Measurements from ENCODE around the gene ANTXR2.

The ANTXR2 gene

GRCh38 chr4:79874197-79874596 lies 198.8 kb downstream of the ANTXR2 start:
- no peak for TF ChIP-seq CTCF (conservative IDR thresholded peaks at IDR 0.05; ENCODE audit: low read depth)
- ChIA-PET POLR2A (ENCODE audit: low non-redundant PET) (no interaction called here), CTCF (interaction anchor here (0.7 kb wide), 1 partner anchor 424 kb away, joined by 3 read pairs; no protein-coding TSS in a partner anchor)
- no peak overlapping the region for H3K27ac ChIP-seq
- no peak for DNase-seq (ENCODE audit: low spot score)

DNA sequence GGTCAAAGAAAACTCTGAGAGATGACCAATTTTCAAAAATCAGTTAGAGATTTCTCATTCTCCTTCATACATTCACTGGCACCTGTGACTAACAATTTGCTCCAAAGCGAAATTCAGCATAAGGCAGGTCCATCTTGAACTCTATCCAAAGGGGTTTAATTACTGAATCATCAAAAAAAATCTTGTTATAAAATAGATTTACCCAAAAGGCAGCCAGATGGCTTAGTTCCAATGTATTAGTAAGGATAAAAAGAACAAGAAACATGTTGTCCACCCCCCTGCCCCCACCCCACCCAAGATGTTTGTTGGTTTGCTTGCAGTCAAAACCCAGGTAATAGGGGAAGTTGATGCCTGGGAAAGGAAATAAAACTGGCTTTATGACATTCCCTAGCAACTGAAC lies 200.3 kb downstream of the ANTXR2 start:
- no peak overlapping the region for H3K27ac ChIP-seq
- TF ChIP-seq CTCF (conservative IDR thresholded peaks at IDR 0.05; ENCODE audit: low read depth), result no peak
- ChIA-PET CTCF (no interaction called here), POLR2A (ENCODE audit: low non-redundant PET) (no interaction called here)
- peak; percentile 2 for DNase-seq (ENCODE audit: low spot score)

GRCh38 chr4:79871961-79872360 lies 201.1 kb downstream of the ANTXR2 start:
- CTCF ChIA-PET, result no interaction called here
- H3K27ac ChIP-seq, result no peak overlapping the region
- DNase-seq (ENCODE audit: low spot score), result no peak
- no peak for TF ChIP-seq CTCF (conservative IDR thresholded peaks at IDR 0.05; ENCODE audit: low read depth)
- POLR2A ChIA-PET (ENCODE audit: low non-redundant PET), result no interaction called here

DNA sequence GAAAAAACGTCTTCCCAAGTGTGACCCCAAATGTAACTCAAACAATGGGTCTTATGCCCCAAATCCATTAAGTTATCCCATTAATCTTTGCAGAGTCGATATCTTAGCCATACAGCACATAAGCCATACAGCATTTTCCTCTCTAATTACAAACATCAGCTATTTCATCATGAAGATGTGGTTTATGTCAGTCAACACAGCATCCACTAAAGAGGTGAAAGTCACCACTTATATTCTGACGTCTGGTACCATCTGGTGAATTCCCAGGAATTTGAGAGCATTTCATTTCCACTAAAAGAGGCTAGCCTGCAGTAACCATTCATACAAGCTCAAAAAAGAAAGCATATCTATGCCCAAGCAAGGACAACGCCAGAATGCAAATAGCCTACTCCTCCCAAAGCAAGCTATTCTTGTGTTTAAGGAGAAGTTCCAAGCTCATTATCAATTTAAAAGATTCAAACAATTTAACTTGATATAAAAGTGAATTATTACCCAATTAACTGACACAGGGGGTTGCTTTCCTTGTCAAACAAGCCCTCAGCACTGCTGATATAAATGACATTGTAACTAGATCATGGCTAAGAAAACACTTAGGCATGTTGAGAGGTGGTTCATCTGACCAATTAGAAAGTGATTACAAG lies 203.3 kb downstream of the ANTXR2 start:
- POLR2A ChIA-PET (ENCODE audit: low non-redundant PET), result no interaction called here
- CTCF ChIA-PET, result interaction anchor here (0.8 to 0.9 kb wide), 2 partner anchors 20 to 26 kb away, joined by 3 read pairs; no protein-coding TSS in a partner anchor
- H3K27ac ChIP-seq, result no peak overlapping the region
- no peak for TF ChIP-seq CTCF (conservative IDR thresholded peaks at IDR 0.05; ENCODE audit: low read depth)
- no peak for DNase-seq (ENCODE audit: low spot score)

GRCh38 chr4:79865201-79865597 lies 207.8 kb downstream of the ANTXR2 start:
- no peak for TF ChIP-seq CTCF (conservative IDR thresholded peaks at IDR 0.05; ENCODE audit: low read depth)
- CTCF ChIA-PET, result no interaction called here
- no peak overlapping the region for H3K27ac ChIP-seq

GRCh38 chr4:79864500-79865200 lies 208.4 kb downstream of the ANTXR2 start:
- DNase-seq (ENCODE audit: low spot score), result no peak
- no peak overlapping the region for H3K27ac ChIP-seq
- no peak for TF ChIP-seq CTCF (conservative IDR thresholded peaks at IDR 0.05; ENCODE audit: low read depth)
- CTCF ChIA-PET, result no interaction called here
- POLR2A ChIA-PET (ENCODE audit: low non-redundant PET), result no interaction called here

More at GRCh38 chr4:79865201-79865597, 207.8 kb downstream of the ANTXR2 start:
- POLR2A ChIA-PET (ENCODE audit: low non-redundant PET), result no interaction called here
- DNase-seq (ENCODE audit: low spot score), result no peak
